Endodermal cell (in vitro differentiated cells): ENCODE results near the gene ABCD1. TPM values are rescaled to one million over a fixed set of nuclear protein-coding genes. Genes with fewer than 3 reads are reported as not detected.

Experiments
- DNase-seq: peaks from one replicate; pipeline ENCODE4 v3.0.0-alpha.2; 2017
- H3K27ac ChIP-seq: 2 replicates; pipeline ENCODE4 v1.5.1; 2013; ENCODE audit warnings: mild to moderate bottlenecking, low read depth, low read length, moderate library complexity
- H3K27me3 ChIP-seq: 2 replicates; pipeline ENCODE4 v1.6.1; 2013; ENCODE audit warnings: mild to moderate bottlenecking, low read length, moderate library complexity; ENCODE audit not compliant: insufficient read depth, control insufficient read depth, poor library complexity, severe bottlenecking
- H3K36me3 ChIP-seq: 2 replicates; pipeline ENCODE4 v1.7.0; 2013; ENCODE audit warnings: mild to moderate bottlenecking, low read length, moderate library complexity; ENCODE audit not compliant: control insufficient read depth, insufficient read depth
- H3K4me1 ChIP-seq: one replicate; pipeline ENCODE4 v1.7.0; 2013; ENCODE audit warnings: low read length; ENCODE audit not compliant: control insufficient read depth, insufficient read depth
- H3K4me3 ChIP-seq: 2 replicates; pipeline ENCODE4 v1.5.1; 2013; ENCODE audit warnings: mild to moderate bottlenecking, low read length, moderate library complexity
- H3K9ac ChIP-seq: 2 replicates; pipeline ENCODE4 v1.6.1; 2013; ENCODE audit warnings: mild to moderate bottlenecking, low read length, moderate library complexity; ENCODE audit not compliant: poor library complexity, severe bottlenecking; ENCODE audit errors: extremely low read depth
- H3K9me3 ChIP-seq: 2 replicates; pipeline ENCODE4 v1.6.1; 2013; ENCODE audit warnings: mild to moderate bottlenecking, low read length, moderate library complexity; ENCODE audit not compliant: control insufficient read depth
- H3K27ac Mint-ChIP-seq: 2 replicates; pipeline ENCODE4 v1.8.0; 2020; ENCODE audit warnings: mixed read lengths
- H3K27me3 Mint-ChIP-seq: 2 replicates; pipeline ENCODE4 v1.8.0; 2021; ENCODE audit warnings: mild to moderate bottlenecking, mixed read lengths; ENCODE audit not compliant: insufficient read depth
- H3K36me3 Mint-ChIP-seq: 2 replicates; pipeline ENCODE4 v1.8.0; 2020; ENCODE audit warnings: low read depth, mixed read lengths
- H3K4me1 Mint-ChIP-seq: 2 replicates; pipeline ENCODE4 v1.8.0; 2020; ENCODE audit warnings: mixed read lengths
- H3K4me3 Mint-ChIP-seq: 2 replicates; pipeline ENCODE4 v1.8.0; 2020; ENCODE audit warnings: mild to moderate bottlenecking, moderate library complexity, mixed read lengths
- H3K9me3 Mint-ChIP-seq: 2 replicates; pipeline ENCODE4 v1.8.0; 2020; ENCODE audit warnings: mild to moderate bottlenecking, mixed read lengths
- WGBS, 2 experiments: methylation state at CpG; one replicate each; pipeline versions ENCODE4 v1.1.5 to v1.1.7; 2013; ENCODE audit warnings: missing lambda C conversion rate in 2 of 2, mixed read lengths in 1 of 2; ENCODE audit not compliant: insufficient coverage in 1 of 2, insufficient read length in 1 of 2; 5-methylcytosine and 5-hydroxymethylcytosine counted together
- total RNA-seq, 2 donors: library from RNA; stranded (reverse); fragmentation: NEBNext Ultra II Directional in 1 of 2; extraction: Animal tissue kit (Norgen Biotek cat#: 25700) in 1 of 2; gene quantifications; 2 replicates in 1 of 2; 3 replicates in 1 of 2; pipeline ENCODE4 v1.2.1, GENCODE V29; 2021
- TF ChIP-seq, protein P1 (sequence below): fragments of 200-600 bp; sonication (generic); conservative IDR thresholded peaks from 2 replicates; pipeline ENCODE4 v1.5.0; 2021; ENCODE audit warnings: antibody characterized with exemption, mild to moderate bottlenecking

Gene ABCD1
- total RNA-seq, 2 donors from 2014 or later = 17.9 to 18.2 TPM

DNA sequence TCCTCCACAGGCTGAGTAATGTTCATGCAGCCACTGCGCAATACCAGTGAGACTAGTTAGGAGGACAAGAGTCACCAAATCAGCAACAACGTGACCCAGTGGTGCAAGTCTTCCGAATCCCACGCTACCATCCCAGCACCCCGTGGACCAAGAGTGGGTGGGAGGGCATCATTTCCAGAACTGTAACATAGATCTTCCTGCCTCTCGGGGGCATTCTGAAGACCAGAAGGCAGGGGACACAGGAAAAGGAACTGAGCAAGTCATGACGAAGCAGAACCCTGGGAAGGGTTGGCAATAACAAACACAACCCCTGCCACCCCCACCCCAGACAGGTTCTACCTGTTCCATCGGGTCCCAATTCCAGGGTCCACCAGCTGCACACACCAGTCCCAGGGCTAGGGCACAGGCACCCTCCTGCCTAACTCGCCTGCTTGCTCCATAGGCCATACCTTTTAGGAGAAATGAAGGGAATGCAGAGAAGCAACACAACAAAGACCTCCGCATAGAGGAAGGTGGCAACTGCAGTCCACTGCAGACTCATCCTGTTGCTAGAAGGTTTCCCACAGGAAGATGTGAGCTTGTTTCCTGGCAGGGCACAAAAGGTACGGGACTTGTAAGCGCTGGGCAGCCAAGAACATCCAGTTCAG is 1.8 kb upstream of the ABCD1 start:
- Mint-ChIP-seq H3K9me3 (peaks cover 57% of the 10 kb centered on the region), H3K27ac (peak overlapping the region; percentile 89), H3K36me3 (peaks cover 32% of the 10 kb centered on the region), H3K27me3 (no peaks in the 10 kb centered on the region), H3K4me1 (peaks cover 14% of the 10 kb centered on the region), H3K4me3 (peak overlapping the region; percentile 77)
- DNase-seq = no peak
- TF ChIP-seq, protein P1, sequence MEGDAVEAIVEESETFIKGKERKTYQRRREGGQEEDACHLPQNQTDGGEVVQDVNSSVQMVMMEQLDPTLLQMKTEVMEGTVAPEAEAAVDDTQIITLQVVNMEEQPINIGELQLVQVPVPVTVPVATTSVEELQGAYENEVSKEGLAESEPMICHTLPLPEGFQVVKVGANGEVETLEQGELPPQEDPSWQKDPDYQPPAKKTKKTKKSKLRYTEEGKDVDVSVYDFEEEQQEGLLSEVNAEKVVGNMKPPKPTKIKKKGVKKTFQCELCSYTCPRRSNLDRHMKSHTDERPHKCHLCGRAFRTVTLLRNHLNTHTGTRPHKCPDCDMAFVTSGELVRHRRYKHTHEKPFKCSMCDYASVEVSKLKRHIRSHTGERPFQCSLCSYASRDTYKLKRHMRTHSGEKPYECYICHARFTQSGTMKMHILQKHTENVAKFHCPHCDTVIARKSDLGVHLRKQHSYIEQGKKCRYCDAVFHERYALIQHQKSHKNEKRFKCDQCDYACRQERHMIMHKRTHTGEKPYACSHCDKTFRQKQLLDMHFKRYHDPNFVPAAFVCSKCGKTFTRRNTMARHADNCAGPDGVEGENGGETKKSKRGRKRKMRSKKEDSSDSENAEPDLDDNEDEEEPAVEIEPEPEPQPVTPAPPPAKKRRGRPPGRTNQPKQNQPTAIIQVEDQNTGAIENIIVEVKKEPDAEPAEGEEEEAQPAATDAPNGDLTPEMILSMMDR = no peak
- Histone ChIP-seq H3K9me3 (no peaks in the 10 kb centered on the region), H3K27me3 (no peaks in the 10 kb centered on the region), H3K4me1 (peaks cover 8% of the 10 kb centered on the region), H3K36me3 (peaks cover 34% of the 10 kb centered on the region), H3K9ac (peak overlapping the region; percentile 59), H3K27ac (no peak overlapping the region), H3K4me3 (peak overlapping the region; percentile 88)
- 72 to 78% methylated on average over 3 to 12 of the region's 12 CpGs for WGBS, 2 experiments

DNA sequence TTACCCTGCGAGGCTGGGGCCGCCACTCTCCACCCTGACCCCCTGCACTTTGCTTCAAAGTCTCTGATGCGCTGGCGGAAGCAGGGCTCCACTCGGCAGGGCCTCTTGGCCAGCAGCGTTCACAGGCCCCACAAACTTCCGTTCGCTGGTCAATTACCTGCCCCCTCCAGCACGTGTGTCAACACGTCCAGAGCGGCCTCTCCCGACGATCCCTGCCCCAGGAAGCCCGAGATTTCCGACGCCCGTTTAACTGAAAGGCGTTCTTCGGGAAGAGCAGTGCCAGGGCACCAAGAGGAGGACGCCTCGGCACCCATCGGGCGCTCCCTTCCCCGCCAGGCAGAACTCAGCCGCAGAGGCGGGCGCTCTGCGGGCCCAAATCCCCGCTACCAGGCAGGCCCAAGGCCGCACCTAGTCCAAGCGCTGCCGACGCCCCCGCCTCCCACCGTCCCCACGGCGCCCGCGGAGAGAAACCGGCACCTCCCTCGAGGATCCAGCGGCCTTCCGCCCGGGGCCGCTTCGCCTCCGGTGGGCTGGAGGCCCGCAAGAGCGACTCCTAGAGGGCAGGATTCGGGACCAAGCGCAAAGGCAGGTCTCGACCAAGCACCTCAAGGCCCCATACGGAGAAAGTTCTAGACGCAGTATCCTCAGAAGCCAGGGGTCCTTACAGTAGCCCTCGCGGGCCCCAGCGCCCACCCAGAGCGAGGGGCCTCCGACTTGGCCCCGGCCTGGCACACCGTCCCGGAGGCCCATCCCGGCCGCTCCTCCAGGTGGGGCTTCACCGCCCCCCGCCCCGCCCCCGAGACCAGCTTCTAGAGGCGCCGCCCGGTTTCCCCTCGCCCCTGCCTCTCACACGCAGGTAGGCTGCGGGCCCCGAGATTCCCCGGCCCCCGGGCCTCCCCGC is 1.1 kb upstream of the ABCD1 start:
- DNase-seq = peak; percentile 76
- Mint-ChIP-seq H3K27ac (peak overlapping the region; percentile 89), H3K4me3 (peak overlapping the region; percentile 77), H3K27me3 (no peaks in the 10 kb centered on the region), H3K9me3 (peaks cover 61% of the 10 kb centered on the region), H3K36me3 (peaks cover 29% of the 10 kb centered on the region), H3K4me1 (peaks cover 15% of the 10 kb centered on the region)
- Histone ChIP-seq H3K36me3 (peaks cover 28% of the 10 kb centered on the region), H3K4me3 (peak overlapping the region; percentile 88), H3K27me3 (no peaks in the 10 kb centered on the region), H3K9me3 (no peaks in the 10 kb centered on the region), H3K27ac (peak overlapping the region; percentile 57), H3K9ac (peak overlapping the region; percentile 59), H3K4me1 (peaks cover 8% of the 10 kb centered on the region)
- WGBS, 2 experiments = 0 to 2% methylated on average over 13 to 65 of the region's 78 CpGs
- TF ChIP-seq, protein P1 = peak; percentile 62

DNA sequence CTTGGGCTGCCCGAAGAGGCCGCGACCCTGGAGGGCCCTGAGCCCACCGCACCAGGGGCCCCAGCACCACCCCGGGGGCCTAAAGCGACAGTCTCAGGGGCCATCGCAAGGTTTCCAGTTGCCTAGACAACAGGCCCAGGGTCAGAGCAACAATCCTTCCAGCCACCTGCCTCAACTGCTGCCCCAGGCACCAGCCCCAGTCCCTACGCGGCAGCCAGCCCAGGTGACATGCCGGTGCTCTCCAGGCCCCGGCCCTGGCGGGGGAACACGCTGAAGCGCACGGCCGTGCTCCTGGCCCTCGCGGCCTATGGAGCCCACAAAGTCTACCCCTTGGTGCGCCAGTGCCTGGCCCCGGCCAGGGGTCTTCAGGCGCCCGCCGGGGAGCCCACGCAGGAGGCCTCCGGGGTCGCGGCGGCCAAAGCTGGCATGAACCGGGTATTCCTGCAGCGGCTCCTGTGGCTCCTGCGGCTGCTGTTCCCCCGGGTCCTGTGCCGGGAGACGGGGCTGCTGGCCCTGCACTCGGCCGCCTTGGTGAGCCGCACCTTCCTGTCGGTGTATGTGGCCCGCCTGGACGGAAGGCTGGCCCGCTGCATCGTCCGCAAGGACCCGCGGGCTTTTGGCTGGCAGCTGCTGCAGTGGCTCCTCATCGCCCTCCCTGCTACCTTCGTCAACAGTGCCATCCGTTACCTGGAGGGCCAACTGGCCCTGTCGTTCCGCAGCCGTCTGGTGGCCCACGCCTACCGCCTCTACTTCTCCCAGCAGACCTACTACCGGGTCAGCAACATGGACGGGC is 579 bp downstream of the ABCD1 start:
- H3K36me3 Mint-ChIP-seq = peaks cover 22% of the 10 kb centered on the region
- Histone ChIP-seq H3K27ac (peak overlapping the region; percentile 92), H3K9me3 (no peaks in the 10 kb centered on the region), H3K36me3 (peaks cover 13% of the 10 kb centered on the region), H3K9ac (peak overlapping the region; percentile 30), H3K4me1 (peaks cover 8% of the 10 kb centered on the region), H3K27me3 (no peaks in the 10 kb centered on the region), H3K4me3 (no peak overlapping the region)
- TF ChIP-seq, protein P1 = no peak
- peak; percentile 65 for DNase-seq
- WGBS, 2 experiments = 82 to 100% methylated on average over 4 to 54 of the region's 55 CpGs
- peaks cover 63% of the 10 kb centered on the region for H3K9me3 Mint-ChIP-seq
- H3K27ac Mint-ChIP-seq = no peak overlapping the region
- peak overlapping the region; percentile 77 for H3K4me3 Mint-ChIP-seq
- H3K4me1 Mint-ChIP-seq = peaks cover 15% of the 10 kb centered on the region
- no peaks in the 10 kb centered on the region for H3K27me3 Mint-ChIP-seq
